Stimulated activated CD4-positive, alpha-beta T cell treated with anti-CD3 and anti-CD28 coated beads, TNF-alpha, amount 100 ng/mL, for 1 hour (primary cell): ENCODE results near the gene TAS2R8.
"Not testable (repeated sequence)": the region's sequence is repeated elsewhere in the genome, so short reads cannot be mapped to it uniquely, and the experiment has no call there.

Source experiments
- DNase-seq, 3 donors: peaks; one replicate each; pipeline ENCODE4 v3.0.0-alpha.2; 2020; ENCODE audit warnings: low read depth in 3 of 3, low spot score in 1 of 3

TAS2R8 gene

GRCh38 chr12:10807186-10807585, at the start of gene TAS2R8:
TAS2R8 (minus strand) TSS chr12:10807286; CDS start chr12:10806980, 306 bp downstream.
- DNase-seq: no peak

- no peak for DNase-seq
Observed at GRCh38 chr12:10855807-10856206, 48.7 kb upstream of the TAS2R8 start.

- DNase-seq: no peak
Observed at GRCh38 chr12:10853776-10854175, 46.7 kb upstream of the TAS2R8 start.

- no peak for DNase-seq
Observed at GRCh38 chr12:10851243-10851858, 44.3 kb upstream of the TAS2R8 start.

- DNase-seq: no peak
Observed at GRCh38 chr12:10849425-10849878, 42.4 kb upstream of the TAS2R8 start, which contains the start of gene PRR4. PRR4 (minus strand) TSS chr12:10849475; CDS start chr12:10849437, 38 bp downstream.

- no peak for DNase-seq
Observed at GRCh38 chr12:10847744-10848143, 40.7 kb upstream of the TAS2R8 start.

GRCh38 chr12:10842862-10843261, 35.8 kb upstream of the TAS2R8 start:
- DNase-seq: no peak

GRCh38 chr12:10838461-10838860, 31.4 kb upstream of the TAS2R8 start:
- DNase-seq: no peak

- DNase-seq: no peak
Observed at GRCh38 chr12:10829994-10830393, 22.9 kb upstream of the TAS2R8 start.

- no peak for DNase-seq
Observed at GRCh38 chr12:10826258-10826657, 19.2 kb upstream of the TAS2R8 start, which contains the start of gene TAS2R10. TAS2R10 (minus strand) TSS chr12:10826358; CDS start chr12:10826269, 89 bp downstream.

- DNase-seq: no peak
Observed at GRCh38 chr12:10824957-10825356, 17.9 kb upstream of the TAS2R8 start.

GRCh38 chr12:10811883-10812536, 4.9 kb upstream of the TAS2R8 start:
- DNase-seq: no peak

GRCh38 chr12:10810068-10810467, 3.0 kb upstream of the TAS2R8 start, which contains the start of gene TAS2R9:
TAS2R9 (minus strand) TSS chr12:10810168; CDS start chr12:10810075, 93 bp downstream.
- no peak for DNase-seq

GRCh38 chr12:10802587-10802986, 4.5 kb downstream of the TAS2R8 start, which contains the start of gene TAS2R7:
TAS2R7 (minus strand) TSS chr12:10802627; CDS start chr12:10802570, 57 bp downstream.
- no peak for DNase-seq

GRCh38 chr12:10801741-10802140, 5.3 kb downstream of the TAS2R8 start:
- no peak for DNase-seq

- DNase-seq: no peak
Observed at GRCh38 chr12:10794222-10794621, 12.9 kb downstream of the TAS2R8 start.

- not testable (repeated sequence) for DNase-seq
Observed at GRCh38 chr12:10791769-10792168, 15.3 kb downstream of the TAS2R8 start.

GRCh38 chr12:10783252-10783651, 23.8 kb downstream of the TAS2R8 start:
- no peak for DNase-seq

- DNase-seq: no peak
Observed at GRCh38 chr12:10779103-10779502, 28.0 kb downstream of the TAS2R8 start.

GRCh38 chr12:10771132-10771733, 35.9 kb downstream of the TAS2R8 start:
- DNase-seq: no peak

GRCh38 chr12:10759657-10760056, 47.4 kb downstream of the TAS2R8 start:
- no peak for DNase-seq

GRCh38 chr12:10756194-10756593, 50.9 kb downstream of the TAS2R8 start:
- no peak for DNase-seq
